CD4-positive, alpha-beta T cell treated with Interleukin-4 for 4 hours (primary cell): ENCODE results near the gene TP63.

ENCODE experiments used
- DNase-seq: peaks from one replicate; pipeline ENCODE4 v3.0.0-alpha.2; 2020

The TP63 gene

GRCh38 chr3:189827108-189827507 is 195.9 kb downstream of the TP63 start:
- no peak for DNase-seq

DNA sequence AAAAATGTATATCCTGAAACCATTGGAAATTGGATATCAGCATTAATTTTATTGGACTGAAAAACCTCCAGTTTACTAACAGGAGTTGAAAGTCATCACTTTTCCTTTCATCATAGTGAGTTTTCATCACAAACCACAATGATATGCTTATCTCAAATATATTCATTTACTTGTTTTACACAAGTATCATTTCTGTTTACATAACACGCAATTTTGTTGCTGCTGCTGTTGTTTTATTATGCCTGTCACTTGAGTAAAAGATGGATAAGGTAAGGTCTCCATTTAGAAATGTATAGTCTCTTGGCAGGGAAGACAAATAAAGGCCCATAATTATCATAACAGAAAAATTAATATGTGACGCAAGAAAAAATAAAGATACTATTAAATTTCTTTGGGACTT is 199.2 kb downstream of the TP63 start:
- no peak for DNase-seq

GRCh38 chr3:189833266-189833665 is 202.1 kb downstream of the TP63 start:
- no peak for DNase-seq

- no peak for DNase-seq
Observed at GRCh38 chr3:189833996-189834395, 202.8 kb downstream of the TP63 start.

DNA sequence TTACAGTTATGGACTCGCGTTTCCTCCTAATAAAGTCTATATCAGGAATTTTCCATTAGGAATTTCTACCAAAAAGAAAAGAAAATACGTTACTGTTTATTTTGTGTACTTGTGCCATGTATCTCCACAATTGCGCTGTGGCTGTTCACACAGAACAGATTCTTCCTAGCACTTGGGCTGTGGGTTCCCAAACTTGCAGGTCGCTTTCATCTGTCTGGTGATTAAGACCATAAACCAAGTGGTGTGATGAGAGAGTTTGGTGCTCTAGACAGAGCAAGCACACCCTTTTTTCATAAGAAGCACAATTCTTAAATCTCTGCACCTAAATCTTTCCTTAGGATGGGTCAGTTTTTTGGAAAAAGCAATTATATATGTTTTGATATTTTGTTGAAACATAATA is 203.3 kb downstream of the TP63 start:
- DNase-seq = no peak

GRCh38 chr3:189836795-189837194 is 205.6 kb downstream of the TP63 start:
- no peak for DNase-seq

GRCh38 chr3:189838291-189838690 is 207.1 kb downstream of the TP63 start:
- no peak for DNase-seq

DNA sequence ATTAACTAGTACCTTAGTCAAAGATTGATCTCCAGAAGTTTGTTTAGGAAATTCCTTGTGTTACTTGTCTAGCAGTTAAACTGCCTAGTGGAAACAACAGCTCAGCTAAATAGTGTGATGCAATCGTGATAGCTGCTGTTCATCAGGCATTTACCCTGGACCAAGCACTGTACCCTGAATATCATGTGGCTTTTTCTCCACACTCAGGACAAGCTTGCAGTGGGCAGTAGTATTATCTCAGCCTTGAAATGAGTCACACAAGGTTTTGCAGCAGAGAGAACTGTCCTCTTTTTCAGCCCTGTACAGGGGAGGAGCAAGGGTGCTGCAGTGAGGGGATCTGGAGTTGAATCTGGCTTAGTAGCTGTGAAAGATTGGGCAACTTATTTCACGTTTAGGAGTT is 208.4 kb downstream of the TP63 start:
- no peak for DNase-seq

DNA sequence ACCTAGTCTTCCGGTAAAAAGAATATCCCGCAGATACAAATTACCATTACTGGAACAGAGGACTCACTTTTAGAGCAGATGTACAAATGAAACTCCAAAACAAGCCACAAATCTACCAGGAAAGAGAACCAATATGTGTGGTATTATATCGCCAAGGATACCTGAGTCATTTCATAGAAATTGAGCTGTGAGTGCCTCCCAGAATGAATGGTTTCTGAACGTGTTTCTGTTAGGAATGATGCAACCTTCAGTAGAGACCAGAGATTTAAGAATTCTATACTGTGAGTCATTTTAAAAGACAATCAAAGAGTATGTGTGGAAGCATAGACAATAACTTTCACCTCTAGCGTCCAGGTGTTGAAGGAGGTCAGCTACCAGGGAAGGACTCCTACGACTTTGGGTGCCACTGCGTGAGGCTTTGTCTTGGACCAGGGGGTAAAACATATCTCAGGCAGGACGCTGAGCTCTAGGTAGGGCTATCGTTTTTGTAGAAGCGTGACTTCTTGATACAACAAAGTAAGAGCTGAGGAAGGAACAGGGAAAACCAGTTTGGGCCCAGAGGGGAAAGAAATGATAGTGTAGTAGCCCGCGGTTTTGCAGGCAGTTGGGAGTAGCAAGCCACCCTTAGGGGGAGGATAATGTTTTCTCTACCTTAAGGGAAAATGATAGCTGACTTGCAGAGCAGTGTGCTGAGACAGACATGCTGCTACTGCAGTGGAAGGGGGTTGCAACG is 210.4 kb downstream of the TP63 start:
- no peak for DNase-seq

- no peak for DNase-seq
Observed at GRCh38 chr3:189842681-189843602, 211.8 kb downstream of the TP63 start.

DNA sequence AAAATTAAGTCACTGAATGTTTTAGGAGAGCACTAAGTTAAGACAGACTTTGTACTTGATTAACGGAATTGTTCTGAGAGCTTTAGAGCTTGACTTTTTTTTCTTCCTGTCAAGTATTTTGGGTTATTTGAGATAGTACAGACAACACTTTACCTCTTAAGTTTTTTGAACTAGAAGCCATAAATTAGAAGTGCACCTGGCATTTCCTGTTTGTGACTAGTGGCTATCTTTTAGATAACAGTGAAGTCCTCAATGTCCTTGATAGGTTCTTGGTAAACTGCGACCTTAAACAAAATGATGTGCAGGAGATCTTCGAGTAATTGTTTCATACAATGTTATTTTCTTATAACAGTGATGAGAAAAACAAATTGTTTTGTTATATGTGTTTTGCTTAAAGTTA is 213.9 kb downstream of the TP63 start:
- no peak for DNase-seq

- no peak for DNase-seq
Observed at GRCh38 chr3:189848395-189849040, 217.3 kb downstream of the TP63 start.

DNA sequence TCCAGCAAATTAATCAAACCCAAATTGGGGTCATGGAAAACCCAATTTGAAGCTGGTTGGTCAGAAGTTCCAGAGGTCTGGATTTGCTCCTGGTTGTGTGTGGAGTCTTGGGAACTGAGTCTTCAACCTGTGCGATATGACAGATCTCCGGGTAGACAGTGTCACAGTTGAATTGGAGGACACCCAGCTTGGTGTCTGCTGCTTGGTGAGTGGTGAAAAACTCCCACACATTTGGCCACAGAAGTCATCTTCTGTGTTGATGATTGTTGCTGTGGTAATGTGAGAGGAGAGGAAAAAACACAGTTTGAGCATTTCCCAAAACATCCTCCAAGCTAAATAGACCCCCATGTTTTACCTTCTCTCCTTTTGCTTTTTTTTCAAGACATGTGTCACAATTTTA is 218.1 kb downstream of the TP63 start:
- DNase-seq = no peak

DNA sequence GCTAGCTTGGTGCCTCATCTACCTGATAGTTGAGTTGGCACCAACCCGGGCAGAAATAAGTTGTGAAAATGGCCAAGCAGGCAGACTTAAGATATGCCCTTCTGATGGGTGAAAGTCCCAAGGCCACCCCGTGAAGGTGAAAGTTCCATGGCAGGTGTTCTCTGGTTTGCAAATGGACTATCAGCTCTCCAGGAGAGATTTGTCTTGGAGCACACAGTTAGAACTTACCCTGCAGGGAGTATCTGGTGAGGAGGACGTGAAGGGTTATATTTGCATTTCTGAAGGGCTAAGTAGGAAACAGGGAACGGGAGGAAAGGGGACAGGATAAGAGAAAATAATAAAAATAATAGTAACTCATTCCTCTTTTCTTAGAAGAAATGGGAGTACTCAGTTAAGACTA is 220.5 kb downstream of the TP63 start:
- DNase-seq = no peak

- DNase-seq = no peak
Observed at GRCh38 chr3:189853906-189854305, 222.7 kb downstream of the TP63 start.

- DNase-seq = no peak
Observed at GRCh38 chr3:189860296-189860695, 229.1 kb downstream of the TP63 start.

GRCh38 chr3:189862385-189862998 is 231.3 kb downstream of the TP63 start:
- no peak for DNase-seq

DNA sequence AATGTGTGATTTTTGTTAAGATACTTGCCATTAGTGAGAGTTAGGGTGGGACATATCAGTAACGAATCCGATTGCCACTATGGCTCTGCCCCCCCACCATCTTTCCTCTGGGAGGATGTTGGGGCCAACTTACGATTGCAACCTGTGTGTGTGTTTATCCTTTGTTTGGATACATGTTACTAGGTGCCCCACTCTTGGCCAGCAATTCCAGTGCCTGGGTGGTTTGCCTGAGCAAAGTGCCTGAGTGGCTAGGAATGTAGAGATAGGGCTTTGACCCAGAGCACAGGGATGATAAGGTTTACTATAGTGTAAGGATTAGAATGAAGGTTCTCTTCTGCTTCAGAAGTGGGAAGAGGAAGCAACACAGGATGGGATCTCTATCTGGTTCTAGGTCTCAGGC is 231.8 kb downstream of the TP63 start:
- DNase-seq = no peak

- no peak for DNase-seq
Observed at GRCh38 chr3:189868061-189868460, 236.9 kb downstream of the TP63 start.

GRCh38 chr3:189869165-189869564 is 238.0 kb downstream of the TP63 start:
- DNase-seq = no peak

GRCh38 chr3:189871418-189871817 is 240.2 kb downstream of the TP63 start:
- no peak for DNase-seq

DNA sequence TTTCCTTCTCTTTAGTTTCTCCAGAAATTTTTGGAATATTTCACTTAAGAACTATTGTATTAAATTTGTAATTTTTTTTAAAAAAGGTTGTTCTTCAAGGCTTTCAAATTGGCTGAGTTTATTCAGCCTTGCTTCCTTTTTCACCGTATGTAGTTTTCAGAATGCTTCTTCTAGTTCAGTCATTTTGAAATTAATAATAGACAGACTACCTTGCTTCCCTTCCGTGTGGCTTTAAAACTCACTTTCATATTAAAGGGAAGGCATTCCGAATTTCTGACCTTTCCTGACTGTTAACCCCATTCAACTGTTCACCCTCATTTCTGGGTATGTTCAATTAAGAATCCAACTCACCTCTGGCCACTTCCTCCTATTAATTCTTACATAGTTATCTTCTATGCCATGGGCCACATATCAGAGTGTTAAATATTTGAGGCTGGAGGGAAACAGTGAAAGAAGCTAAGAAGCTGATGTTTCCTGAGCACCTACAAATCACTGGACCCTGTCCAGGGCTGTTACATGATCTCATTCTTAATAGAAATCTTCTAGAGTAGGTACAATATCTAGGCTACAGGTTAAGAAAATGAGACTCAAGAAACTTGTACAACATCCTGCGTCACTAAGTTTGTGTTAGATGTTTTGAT is 252.0 kb downstream of the TP63 start:
- DNase-seq = no peak

GRCh38 chr3:189890496-189890895 is 259.3 kb downstream of the TP63 start:
- no peak for DNase-seq
